ENCODE results near the gene NBPF19. TPM values are rescaled to one million over a fixed set of nuclear protein-coding genes. Genes with fewer than 3 reads are reported as not detected.
"Not testable (repeated sequence)": the region's sequence is repeated elsewhere in the genome, so short reads cannot be mapped to it uniquely, and the experiment has no call there.

NBPF19 gene
- 42.5 TPM for total RNA-seq

- intact Hi-C loops (cut with DNase I); ATAC-seq; DNase-seq (ENCODE audit: low spot score): not testable (repeated sequence)
Observed at GRCh38 chr1:149474745-149475144, at the start of gene NBPF19. Gene NBPF19, plus strand, starts transcription at chr1:149475045. Its CDS starts 888 bp downstream, at chr1:149475933.

GRCh38 chr1:149428317-149428716 lies 46.5 kb upstream of the NBPF19 start:
- ATAC-seq; DNase-seq (ENCODE audit: low spot score); intact Hi-C loops (cut with DNase I): not testable (repeated sequence)

- ATAC-seq; intact Hi-C loops (cut with DNase I): not testable (repeated sequence)
- peak; percentile 68 for DNase-seq (ENCODE audit: low spot score)
Observed at GRCh38 chr1:149445451-149445850, 29.4 kb upstream of the NBPF19 start.

GRCh38 chr1:149452196-149452595 lies 22.6 kb upstream of the NBPF19 start:
- DNase-seq (ENCODE audit: low spot score); intact Hi-C loops (cut with DNase I); ATAC-seq: not testable (repeated sequence)

- ATAC-seq; DNase-seq (ENCODE audit: low spot score); intact Hi-C loops (cut with DNase I): not testable (repeated sequence)
Observed at GRCh38 chr1:149452652-149453051, 22.2 kb upstream of the NBPF19 start.

GRCh38 chr1:149558350-149558825 lies 83.5 kb downstream of the NBPF19 start:
- peak; percentile 59 for DNase-seq (ENCODE audit: low spot score)
- intact Hi-C loops (cut with DNase I); ATAC-seq: not testable (repeated sequence)

- DNase-seq (ENCODE audit: low spot score); ATAC-seq; intact Hi-C loops (cut with DNase I): not testable (repeated sequence)
Observed at GRCh38 chr1:149561806-149562205, 87.0 kb downstream of the NBPF19 start.

- intact Hi-C loops (cut with DNase I); DNase-seq (ENCODE audit: low spot score); ATAC-seq: not testable (repeated sequence)
Observed at GRCh38 chr1:149565485-149565884, 90.6 kb downstream of the NBPF19 start.

- DNase-seq (ENCODE audit: low spot score); ATAC-seq; intact Hi-C loops (cut with DNase I): not testable (repeated sequence)
Observed at GRCh38 chr1:149572763-149573162, 97.9 kb downstream of the NBPF19 start.

GRCh38 chr1:149585592-149585991 lies 110.7 kb downstream of the NBPF19 start:
- DNase-seq (ENCODE audit: low spot score); ATAC-seq; intact Hi-C loops (cut with DNase I): not testable (repeated sequence)

Other genes starting within 250 kb of the NBPF19 start
- gene PPIAL4C, start 108.8 kb downstream of the NBPF19 start, total RNA-seq = not detected